ENCODE measurements around the gene PKD2L2. TPM values are rescaled to one million over a fixed set of nuclear protein-coding genes. Genes with fewer than 3 reads are reported as not detected.

The PKD2L2 gene
- total RNA-seq, 1 experiment from 2014 or later: not detected

- in situ Hi-C loops (cut with HindIII; ENCODE audit: low pct_unique_long_range_greater_than_20kb, low sequenced_read_pairs): no loop called here
- no peak for DNase-seq (ENCODE audit: low read depth)
Measured at GRCh38 chr5:137872466-137872865, 16.8 kb upstream of the PKD2L2 start.

GRCh38 chr5:137876101-137876500 lies 13.2 kb upstream of the PKD2L2 start:
- DNase-seq (ENCODE audit: low read depth): no peak
- in situ Hi-C loops (cut with HindIII; ENCODE audit: low pct_unique_long_range_greater_than_20kb, low sequenced_read_pairs): no loop called here

GRCh38 chr5:137880313-137880712 lies 8.9 kb upstream of the PKD2L2 start:
- in situ Hi-C loops (cut with HindIII; ENCODE audit: low pct_unique_long_range_greater_than_20kb, low sequenced_read_pairs): no loop called here
- DNase-seq (ENCODE audit: low read depth): no peak

GRCh38 chr5:137887831-137888230 lies 1.4 kb upstream of the PKD2L2 start:
- in situ Hi-C loops (cut with HindIII; ENCODE audit: low pct_unique_long_range_greater_than_20kb, low sequenced_read_pairs): no loop called here
- no peak for DNase-seq (ENCODE audit: low read depth)

- no peak for DNase-seq (ENCODE audit: low read depth)
- in situ Hi-C loops (cut with HindIII; ENCODE audit: low pct_unique_long_range_greater_than_20kb, low sequenced_read_pairs): no loop called here
Measured at GRCh38 chr5:137888466-137888862, 793 bp upstream of the PKD2L2 start.

GRCh38 chr5:137890845-137891244 lies 1.6 kb downstream of the PKD2L2 start:
- DNase-seq (ENCODE audit: low read depth): no peak
- in situ Hi-C loops (cut with HindIII; ENCODE audit: low pct_unique_long_range_greater_than_20kb, low sequenced_read_pairs): no loop called here

- in situ Hi-C loops (cut with HindIII; ENCODE audit: low pct_unique_long_range_greater_than_20kb, low sequenced_read_pairs): no loop called here
- no peak for DNase-seq (ENCODE audit: low read depth)
Measured at GRCh38 chr5:137891849-137892248, 2.6 kb downstream of the PKD2L2 start.

GRCh38 chr5:137894586-137894985 lies 5.3 kb downstream of the PKD2L2 start:
- DNase-seq (ENCODE audit: low read depth): no peak
- in situ Hi-C loops (cut with HindIII; ENCODE audit: low pct_unique_long_range_greater_than_20kb, low sequenced_read_pairs): no loop called here

- no peak for DNase-seq (ENCODE audit: low read depth)
- in situ Hi-C loops (cut with HindIII; ENCODE audit: low pct_unique_long_range_greater_than_20kb, low sequenced_read_pairs): no loop called here
Measured at GRCh38 chr5:137896560-137896959, 7.3 kb downstream of the PKD2L2 start.

- in situ Hi-C loops (cut with HindIII; ENCODE audit: low pct_unique_long_range_greater_than_20kb, low sequenced_read_pairs): no loop called here
- DNase-seq (ENCODE audit: low read depth): no peak
Measured at GRCh38 chr5:137899493-137899892, 10.2 kb downstream of the PKD2L2 start.

- DNase-seq (ENCODE audit: low read depth): no peak
- in situ Hi-C loops (cut with HindIII; ENCODE audit: low pct_unique_long_range_greater_than_20kb, low sequenced_read_pairs): no loop called here
Measured at GRCh38 chr5:137901011-137901817, 12.0 kb downstream of the PKD2L2 start.

GRCh38 chr5:137902408-137903133 lies 13.3 kb downstream of the PKD2L2 start:
- in situ Hi-C loops (cut with HindIII; ENCODE audit: low pct_unique_long_range_greater_than_20kb, low sequenced_read_pairs): no loop called here
- no peak for DNase-seq (ENCODE audit: low read depth)

- in situ Hi-C loops (cut with HindIII; ENCODE audit: low pct_unique_long_range_greater_than_20kb, low sequenced_read_pairs): no loop called here
- no peak for DNase-seq (ENCODE audit: low read depth)
Measured at GRCh38 chr5:137914758-137915157, 25.5 kb downstream of the PKD2L2 start.

GRCh38 chr5:137916923-137917322 lies 27.7 kb downstream of the PKD2L2 start:
- in situ Hi-C loops (cut with HindIII; ENCODE audit: low pct_unique_long_range_greater_than_20kb, low sequenced_read_pairs): no loop called here
- DNase-seq (ENCODE audit: low read depth): no peak

GRCh38 chr5:137921931-137922330 lies 32.7 kb downstream of the PKD2L2 start:
- in situ Hi-C loops (cut with HindIII; ENCODE audit: low pct_unique_long_range_greater_than_20kb, low sequenced_read_pairs): no loop called here
- peak; percentile 8 for DNase-seq (ENCODE audit: low read depth)

GRCh38 chr5:137923856-137924255 lies 34.6 kb downstream of the PKD2L2 start:
- no peak for DNase-seq (ENCODE audit: low read depth)
- in situ Hi-C loops (cut with HindIII; ENCODE audit: low pct_unique_long_range_greater_than_20kb, low sequenced_read_pairs): no loop called here

- DNase-seq (ENCODE audit: low read depth): no peak
- in situ Hi-C loops (cut with HindIII; ENCODE audit: low pct_unique_long_range_greater_than_20kb, low sequenced_read_pairs): no loop called here
Measured at GRCh38 chr5:137932800-137933199, 43.5 kb downstream of the PKD2L2 start.

GRCh38 chr5:137933491-137933911 lies 44.2 kb downstream of the PKD2L2 start:
- in situ Hi-C loops (cut with HindIII; ENCODE audit: low pct_unique_long_range_greater_than_20kb, low sequenced_read_pairs): no loop called here
- no peak for DNase-seq (ENCODE audit: low read depth)

- in situ Hi-C loops (cut with HindIII; ENCODE audit: low pct_unique_long_range_greater_than_20kb, low sequenced_read_pairs): no loop called here
- DNase-seq (ENCODE audit: low read depth): no peak
Measured at GRCh38 chr5:137935190-137935589, 45.9 kb downstream of the PKD2L2 start.

GRCh38 chr5:137935694-137936093 lies 46.4 kb downstream of the PKD2L2 start:
- in situ Hi-C loops (cut with HindIII; ENCODE audit: low pct_unique_long_range_greater_than_20kb, low sequenced_read_pairs): no loop called here

More at GRCh38 chr5:137935694-137936093, 46.4 kb downstream of the PKD2L2 start:
- no peak for DNase-seq (ENCODE audit: low read depth)
